H1 (cell line): ENCODE data around the gene MGLL. TPM values are rescaled to one million over a fixed set of nuclear protein-coding genes. Genes with fewer than 3 reads are reported as not detected.

ENCODE experiments used
- BACH1 ChIP-seq: IDR thresholded peaks from 2 replicates; pipeline ENCODE4 v1.6.1; 2012; ENCODE audit warnings: low read length, improper control_type of control experiment
- GTF2F1 ChIP-seq: IDR thresholded peaks from 2 replicates; pipeline ENCODE4 v1.6.1; 2012; ENCODE audit warnings: low read depth, low read length, improper control_type of control experiment, borderline replicate concordance
- JUN ChIP-seq: IDR thresholded peaks from 2 replicates; pipeline ENCODE4 v1.6.1; 2011; ENCODE audit warnings: low read depth, mild to moderate bottlenecking, improper control_type of control experiment, low read length
- NANOG ChIP-seq: IDR thresholded peaks from 2 replicates; pipeline ENCODE4 v1.6.1; 2011; ENCODE audit warnings: low read length, low read depth, mild to moderate bottlenecking, inconsistent platforms; ENCODE audit not compliant: insufficient read depth, poor library complexity, severe bottlenecking
- SIRT6 ChIP-seq: IDR thresholded peaks from one replicate; pipeline ENCODE4 v1.7.1; 2012; ENCODE audit warnings: low read length, inconsistent platforms
- TAF1 ChIP-seq: IDR thresholded peaks from 2 replicates; pipeline ENCODE4 v1.6.1; 2011; ENCODE audit warnings: mild to moderate bottlenecking, low read depth, low read length
- polyA plus RNA-seq, 7 experiments: library from polyadenylated mRNA; depleted of rRNA in 3 of 7; stranded (reverse) in 5 of 7; unstranded in 2 of 7; fragments of >200 nt in 5 of 7; fragments of 200-250 nt in 2 of 7; gene quantifications; 1 replicate in 5 of 7; 2 replicates in 1 of 7; 4 replicates in 1 of 7; pipeline versions ENCODE4 v1.2.1 to v1.2.3, GENCODE V29; 2011 to 2013; ENCODE audit warnings: missing spikeins in 2 of 7, mixed read lengths in 2 of 7
- total RNA-seq: library from RNA; stranded (reverse); fragmentation: NEBNext Ultra II Directional; extraction: Animal tissue kit (Norgen Biotek cat#: 25700); gene quantifications from 2 replicates; pipeline ENCODE4 v1.2.1, GENCODE V29; 2021

The MGLL gene
- total and polyA plus RNA-seq, 2 of the 8 experiments (the other 6 are each of a cell fraction or from before 2014, with no cell fraction given) = 0.05 to 0.34 TPM

DNA sequence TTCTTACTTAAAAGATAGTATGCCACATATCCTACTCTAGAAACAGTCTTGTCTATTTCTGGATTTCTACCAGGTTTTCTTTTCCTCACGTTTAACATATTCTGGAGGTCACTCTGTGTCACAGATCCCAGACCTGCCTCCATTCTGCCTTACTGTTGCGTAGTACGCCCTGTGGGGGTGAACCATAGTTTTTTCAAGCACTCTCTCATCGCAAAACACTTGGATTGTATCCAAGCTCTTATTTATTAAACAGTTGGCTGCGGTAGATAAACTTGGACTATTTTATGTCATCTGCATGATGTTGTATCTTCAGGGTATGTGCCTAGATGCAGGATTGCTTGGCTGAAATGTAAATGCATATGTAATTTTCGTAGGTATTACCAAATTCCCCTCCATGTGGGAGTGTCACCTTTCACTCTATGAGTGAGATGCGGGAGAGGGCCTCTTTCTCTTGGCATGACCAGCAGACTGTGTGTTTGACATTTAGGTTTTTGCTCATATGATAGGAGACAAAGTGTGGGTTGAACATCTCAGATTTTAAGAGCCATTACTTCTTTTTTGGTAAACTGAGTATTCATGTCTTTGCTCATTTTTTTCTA, 93.8 kb downstream of the MGLL start (continued):
- no peak for TF ChIP-seq SIRT6
- TF ChIP-seq GTF2F1 = no peak
- no peak for TF ChIP-seq NANOG
- TF ChIP-seq JUN = no peak
- TF ChIP-seq TAF1 = no peak
- no peak for TF ChIP-seq BACH1
